Hepatocyte (in vitro differentiated cells): Measurements from ENCODE around the gene KIF25. TPM values are rescaled to one million over a fixed set of nuclear protein-coding genes. Genes with fewer than 3 reads are reported as not detected.

Experiments used
- DNase-seq: peaks from one replicate; pipeline ENCODE4 v3.0.0-alpha.2; 2016; ENCODE audit warnings: low spot score
- H2AFZ ChIP-seq: fragments of 200-600 bp; sonication (generic); 2 replicates; pipeline ENCODE4 v1.6.0; 2016; ENCODE audit warnings: antibody characterized with exemption, mild to moderate bottlenecking
- H3K27ac ChIP-seq: fragments of 200-600 bp; sonication (generic); 2 replicates; pipeline ENCODE4 v1.5.1; 2016; ENCODE audit warnings: mild to moderate bottlenecking
- H3K27me3 ChIP-seq: fragments of 200-600 bp; sonication (generic); 2 replicates; pipeline ENCODE4 v1.6.1; 2016
- H3K36me3 ChIP-seq: fragments of 200-600 bp; sonication (generic); replicated peaks from 2 replicates; pipeline ENCODE4 v1.5.1; 2016; ENCODE audit warnings: low read depth; ENCODE audit not compliant: insufficient read depth
- H3K4me1 ChIP-seq: fragments of 200-600 bp; sonication (generic); 2 replicates; pipeline ENCODE4 v1.5.1; 2016; ENCODE audit warnings: mild to moderate bottlenecking, moderate library complexity; ENCODE audit not compliant: insufficient read depth
- H3K4me2 ChIP-seq: fragments of 200-600 bp; sonication (generic); 2 replicates; pipeline ENCODE4 v1.6.0; 2016
- H3K4me3 ChIP-seq: fragments of 200-600 bp; sonication (generic); 2 replicates; pipeline ENCODE4 v1.5.1; 2016; ENCODE audit warnings: mild to moderate bottlenecking
- H3K79me2 ChIP-seq: fragments of 200-600 bp; sonication (generic); 2 replicates; pipeline ENCODE4 v1.6.0; 2017; ENCODE audit warnings: mild to moderate bottlenecking
- H3K9me2 ChIP-seq: fragments of 200-600 bp; sonication (generic); replicated peaks from 2 replicates; pipeline ENCODE4 v1.6.0; 2017; ENCODE audit warnings: mild to moderate bottlenecking; ENCODE audit not compliant: insufficient read depth
- H3K9me3 ChIP-seq: fragments of 200-600 bp; sonication (generic); 2 replicates; pipeline ENCODE4 v1.5.1; 2016; ENCODE audit warnings: low read depth, mild to moderate bottlenecking
- H4K20me1 ChIP-seq: fragments of 200-600 bp; sonication (generic); 2 replicates; pipeline ENCODE4 v1.6.0; 2016; ENCODE audit warnings: mild to moderate bottlenecking; ENCODE audit not compliant: insufficient read depth, poor library complexity, severe bottlenecking
- CTCF ChIP-seq: fragments of 200-600 bp; sonication (generic); IDR thresholded peaks from 2 replicates; pipeline ENCODE4 v1.5.1; 2016; ENCODE audit warnings: antibody characterized with exemption, mild to moderate bottlenecking; ENCODE audit not compliant: poor library complexity
- EZH2 ChIP-seq: fragments of 200-600 bp; sonication (generic); IDR thresholded peaks from 2 replicates; pipeline ENCODE4 v1.6.1; 2016; ENCODE audit warnings: antibody characterized with exemption, mild to moderate bottlenecking, borderline replicate concordance
- EZH2phosphoT487 ChIP-seq: fragments of 200-600 bp; sonication (generic); IDR thresholded peaks from one replicate; pipeline ENCODE4 v1.6.1; 2018; ENCODE audit warnings: antibody characterized with exemption, mild to moderate bottlenecking, low read depth, moderate library complexity; ENCODE audit not compliant: unreplicated experiment, severe bottlenecking
- WGBS: methylation state at CpG from one replicate; pipeline ENCODE4 v1.1.6; 2016; ENCODE audit warnings: low lambda C conversion rate; ENCODE audit errors: missing lambda C conversion rate; 5-methylcytosine and 5-hydroxymethylcytosine counted together
- polyA plus RNA-seq: library from polyadenylated mRNA; unstranded; fragments of >200 nt; fragmentation: Nextera tagmentation; extraction: Ambion mirVana; gene quantifications from 2 replicates; pipeline ENCODE4 v1.2.1, GENCODE V29; 2016
- total RNA-seq: library from RNA; depleted of rRNA; stranded (reverse); fragments of >200 nt; gene quantifications from 2 replicates; pipeline ENCODE4 v1.2.3, GENCODE V29; 2014

KIF25 gene
- total and polyA plus RNA-seq, 2 experiments from 2014 or later, result 0.40 TPM; not detected in 1

DNA sequence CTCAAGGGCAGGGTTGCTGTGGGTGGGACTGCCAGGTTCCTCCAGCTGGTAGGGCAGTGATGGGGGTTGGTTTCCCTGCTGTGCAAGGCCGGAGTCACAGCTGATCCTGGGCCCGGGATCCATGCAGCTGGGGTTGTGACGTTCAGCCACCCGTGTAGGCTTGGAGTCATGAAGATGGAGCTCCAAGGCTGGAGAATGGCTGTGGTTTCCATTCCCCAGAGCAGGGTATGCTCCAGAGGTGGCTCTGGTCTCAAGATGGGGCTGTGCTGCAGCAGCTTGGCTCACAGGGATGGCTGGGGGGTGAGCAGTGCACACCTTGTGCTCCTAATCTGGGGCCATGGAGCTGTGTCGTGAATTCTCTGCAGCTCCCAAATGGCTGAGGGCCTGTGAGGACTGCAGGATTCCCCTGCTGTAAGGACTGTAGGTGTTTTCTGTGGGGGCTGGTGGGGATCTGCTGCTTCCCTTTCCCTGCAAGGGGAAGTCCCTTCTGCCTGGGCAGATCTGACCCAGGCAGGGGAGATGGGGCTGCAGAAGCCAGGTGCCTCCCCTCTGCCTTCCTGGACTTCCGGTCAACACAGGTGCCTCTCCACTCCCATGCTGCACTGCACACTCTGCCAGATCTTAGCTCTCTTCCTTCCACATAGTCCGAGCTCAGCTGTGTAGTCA, 15.9 kb downstream of the KIF25 start:
- Histone ChIP-seq H4K20me1 (no peaks in the 10 kb centered on the region), H3K27ac (no peak overlapping the region), H3K4me2 (no peak overlapping the region), H3K4me3 (no peak overlapping the region), H2AFZ (no peak overlapping the region), H3K9me3 (peaks cover 11% of the 10 kb centered on the region), H3K79me2 (no peaks in the 10 kb centered on the region), H3K4me1 (peaks cover 15% of the 10 kb centered on the region), H3K36me3 (no peaks in the 10 kb centered on the region), H3K27me3 (no peaks in the 10 kb centered on the region), H3K9me2 (no peaks in the 10 kb centered on the region)
- no peak for TF ChIP-seq CTCF
- TF ChIP-seq EZH2phosphoT487, result no peak
- 88% methylated on average over 7 of the region's 7 CpGs for WGBS
- no peak for DNase-seq

DNA sequence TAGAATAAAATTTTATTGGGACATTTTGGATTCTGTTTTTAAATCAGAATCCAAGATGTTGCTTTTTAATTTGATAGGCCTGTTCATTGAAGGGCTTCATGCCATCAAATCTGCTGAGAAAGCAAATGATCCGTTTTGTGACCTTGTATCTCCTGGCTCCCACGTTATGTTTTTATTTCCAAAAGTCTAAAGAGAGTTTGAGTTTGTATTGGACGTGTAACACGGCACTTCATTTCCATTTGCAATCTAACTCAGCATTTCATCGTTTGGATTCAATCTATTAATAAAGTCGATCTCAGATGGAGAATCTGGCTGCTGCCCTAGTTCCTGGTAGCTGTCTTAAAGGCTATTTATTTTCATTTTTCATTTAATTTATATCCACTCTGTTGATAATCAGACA, 17.0 kb downstream of the KIF25 start:
- H3K4me2 ChIP-seq, result no peak overlapping the region
- no peaks in the 10 kb centered on the region for H3K27me3 ChIP-seq
- no peak overlapping the region for H2AFZ ChIP-seq
- no peak overlapping the region for H3K27ac ChIP-seq
- H4K20me1 ChIP-seq, result no peaks in the 10 kb centered on the region
- H3K4me1 ChIP-seq, result peaks cover 15% of the 10 kb centered on the region
- H3K79me2 ChIP-seq, result no peaks in the 10 kb centered on the region
- H3K4me3 ChIP-seq, result no peak overlapping the region
- no peak for DNase-seq
- 73% methylated on average over 6 of the region's 6 CpGs for WGBS
- peaks cover 11% of the 10 kb centered on the region for H3K9me3 ChIP-seq
- no peaks in the 10 kb centered on the region for H3K9me2 ChIP-seq
- no peak for TF ChIP-seq CTCF
- no peaks in the 10 kb centered on the region for H3K36me3 ChIP-seq

- 74% methylated on average over 4 of the region's 4 CpGs for WGBS
- H3K4me1 ChIP-seq, result peaks cover 15% of the 10 kb centered on the region
- peaks cover 11% of the 10 kb centered on the region for H3K9me3 ChIP-seq
- no peaks in the 10 kb centered on the region for H3K79me2 ChIP-seq
- no peaks in the 10 kb centered on the region for H3K36me3 ChIP-seq
- H3K4me2 ChIP-seq, result no peak overlapping the region
- H3K27me3 ChIP-seq, result no peaks in the 10 kb centered on the region
- H3K27ac ChIP-seq, result no peak overlapping the region
- H2AFZ ChIP-seq, result no peak overlapping the region
- DNase-seq, result no peak
- TF ChIP-seq EZH2phosphoT487, result no peak
- no peak for TF ChIP-seq CTCF
- TF ChIP-seq EZH2, result no peak
- H4K20me1 ChIP-seq, result no peaks in the 10 kb centered on the region
- no peak overlapping the region for H3K4me3 ChIP-seq
- no peaks in the 10 kb centered on the region for H3K9me2 ChIP-seq
Observed at GRCh38 chr6:168015009-168015408, 17.5 kb downstream of the KIF25 start.
